Bronchial smooth muscle cell (primary cell): Measurements from ENCODE around the gene ZNF620. TPM values are rescaled to one million over a fixed set of nuclear protein-coding genes. Genes with fewer than 3 reads are reported as not detected.

ENCODE experiments used
- total RNA-seq: library from RNA; depleted of rRNA; stranded (reverse); fragments of >200 nt; gene quantifications from 2 replicates; pipeline ENCODE4 v1.2.1, GENCODE V29; 2014

ZNF620 gene
- 0.47 and 0.86 TPM in 2 replicates for total RNA-seq

GRCh38 chr3:40505599-40506462 lies at the start of gene ZNF620:
Gene ZNF620, plus strand, starts transcription at chr3:40506039. Its CDS starts 314 bp downstream, at chr3:40506353.

DNA sequence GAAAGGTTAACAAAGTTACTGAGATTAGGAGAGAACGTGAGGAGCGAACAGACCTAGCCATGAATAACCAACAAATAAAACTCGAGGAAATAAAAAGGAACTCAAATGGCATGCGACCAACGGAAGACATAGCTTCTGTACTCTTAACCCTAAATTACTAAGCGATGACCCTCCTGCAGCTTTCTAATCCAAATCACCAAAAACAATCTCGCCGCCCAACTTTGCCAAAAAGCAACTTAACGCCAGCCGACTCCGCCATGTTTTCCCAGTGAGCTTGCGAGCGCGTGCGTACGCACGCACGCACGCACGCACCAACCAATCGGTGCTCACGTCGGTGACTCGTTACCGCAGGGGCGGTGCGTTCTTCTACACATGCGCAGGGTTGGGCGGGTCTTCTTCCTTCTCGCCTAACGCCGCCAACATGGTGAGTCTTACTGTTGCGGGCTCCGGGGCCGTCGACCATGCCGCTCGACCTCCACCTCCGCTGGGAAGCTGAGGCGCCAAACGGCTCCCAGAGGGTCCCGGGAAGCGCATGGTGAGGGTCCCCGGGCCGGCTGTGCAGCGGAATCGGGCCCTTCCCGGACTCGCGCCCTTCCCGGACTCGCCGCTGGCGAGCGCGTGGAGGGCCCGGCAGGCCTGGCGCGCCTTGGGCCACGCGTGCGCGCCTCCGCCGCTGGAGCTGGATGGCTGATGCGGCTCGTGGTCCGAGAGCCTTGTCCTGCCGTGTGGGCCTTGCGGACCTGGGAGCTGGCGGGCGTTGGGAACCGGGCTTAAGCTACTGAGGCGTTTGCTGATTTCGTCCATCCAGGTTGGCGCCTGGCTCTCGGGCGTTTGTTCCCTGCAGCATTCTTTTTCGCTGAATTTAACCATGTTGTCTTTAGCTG lies 48.7 kb upstream of the ZNF620 start, which contains the start of gene RPL14:
Gene RPL14 (plus strand): TSS at position 400 of the 884 bp plus-strand sequence. CDS start 133 bp downstream, at position 533.

DNA sequence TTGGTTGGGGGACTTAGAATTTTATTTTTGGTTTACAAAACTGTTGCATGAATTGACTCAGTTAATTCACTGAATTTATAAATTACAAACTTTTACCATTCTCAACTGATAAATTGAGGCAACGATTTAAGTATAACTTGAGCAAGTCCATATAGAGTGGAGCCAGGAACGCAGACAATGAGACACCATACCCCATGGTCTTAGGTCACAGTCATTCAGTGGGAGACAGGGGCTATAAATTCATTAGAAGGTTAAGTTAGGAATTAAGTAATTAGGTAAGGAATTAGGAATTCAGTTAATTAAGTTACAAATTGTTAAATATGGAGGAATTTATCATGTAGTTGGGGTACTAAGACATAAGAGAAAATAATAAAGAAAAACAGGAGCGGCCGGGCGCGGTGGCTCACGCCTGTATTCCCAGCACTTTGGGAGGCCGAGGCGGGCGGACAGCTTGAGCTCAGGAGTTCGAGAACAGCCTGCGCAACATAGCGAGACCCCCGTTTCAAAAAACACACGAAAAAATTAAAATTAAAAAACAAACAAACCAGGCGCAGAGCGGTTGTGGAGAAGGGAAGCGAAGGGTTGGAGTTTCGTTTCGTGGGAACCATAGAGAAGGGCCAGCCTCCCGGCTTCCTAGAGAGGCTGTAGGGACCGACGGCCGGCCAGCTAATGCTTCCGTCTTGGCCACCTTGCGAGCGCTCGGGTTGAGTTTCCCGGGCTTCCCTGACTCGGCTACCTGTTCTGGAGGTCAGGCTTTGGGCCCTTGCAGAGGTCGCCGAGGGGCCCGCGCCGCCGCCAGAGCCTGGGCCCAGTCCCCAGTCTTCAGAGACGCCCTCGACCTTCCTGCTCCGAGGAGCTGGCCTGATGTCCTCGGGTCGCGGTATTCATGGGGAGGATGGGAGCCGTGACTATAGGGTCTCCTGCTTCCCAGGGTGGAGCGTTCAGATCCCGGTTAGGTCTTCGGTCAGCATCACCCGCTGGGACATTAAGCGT lies 29.1 kb upstream of the ZNF620 start, which contains the start of gene ZNF619:
Gene ZNF619 (plus strand): TSS at position 645 of the 993 bp plus-strand sequence. CDS start 858 bp downstream, outside the sequence.

DNA sequence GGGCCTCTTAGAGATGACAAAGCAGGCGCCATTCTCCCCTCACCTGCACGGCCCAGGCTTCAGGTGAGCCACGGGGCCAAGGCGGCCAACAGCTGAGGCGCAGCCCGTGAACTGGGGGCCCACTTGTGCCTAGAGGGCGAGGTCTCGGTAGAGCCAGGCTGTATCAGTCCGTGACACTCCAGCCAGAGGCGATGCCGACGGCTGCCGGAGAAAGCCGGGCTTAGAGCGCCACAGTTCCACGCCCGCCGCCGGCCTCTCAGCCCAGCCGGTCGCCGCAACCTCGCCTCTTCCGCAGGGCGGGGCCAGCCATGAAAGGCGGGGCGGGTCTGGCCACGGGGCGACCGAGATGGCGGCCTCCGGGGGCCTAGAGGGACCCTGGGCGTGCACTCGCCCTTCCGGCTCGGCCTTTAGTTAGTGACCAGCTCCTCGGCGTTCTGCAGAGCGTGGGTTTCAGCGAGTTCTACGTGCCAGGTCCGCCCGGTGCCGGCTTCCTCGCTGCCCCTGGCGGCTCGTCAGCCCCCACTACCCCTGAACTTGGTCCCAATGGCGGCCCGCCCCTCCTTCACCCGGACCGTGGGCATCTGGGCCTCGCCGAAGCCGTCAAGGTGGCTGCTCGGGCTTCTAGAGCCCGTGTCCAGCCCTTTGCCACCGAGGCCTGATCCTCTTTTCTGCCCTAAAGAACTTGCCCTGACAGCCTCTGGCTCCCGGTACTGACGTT lies 18.9 kb downstream of the ZNF620 start, which contains the start of gene ZNF621:
Gene ZNF621 (plus strand): TSS at position 393 of the 718 bp plus-strand sequence. CDS start 881 bp downstream, outside the sequence.

Other genes with a start within 250 kb of the ZNF620 start
- 9.6 and 14.7 TPM in 2 replicates for gene EIF1B, start 196.3 kb upstream of the ZNF620 start, total RNA-seq
- under 0.01 and 0.09 TPM in 2 replicates for gene ENTPD3, start 118.9 kb upstream of the ZNF620 start, total RNA-seq
- gene RPL14, start 48.7 kb upstream of the ZNF620 start, total RNA-seq: 377 and 513 TPM in 2 replicates
- 5.0 and 5.8 TPM in 2 replicates for gene ZNF619, start 28.9 kb upstream of the ZNF620 start, total RNA-seq
- gene ZNF621, start 18.9 kb downstream of the ZNF620 start, total RNA-seq: 11.8 and 13.2 TPM in 2 replicates